Measurements from ENCODE around the gene INSYN2B.
"Not testable (repeated sequence)": the region's sequence is repeated elsewhere in the genome, so short reads cannot be mapped to it uniquely, and the experiment has no call there.

INSYN2B gene

DNA sequence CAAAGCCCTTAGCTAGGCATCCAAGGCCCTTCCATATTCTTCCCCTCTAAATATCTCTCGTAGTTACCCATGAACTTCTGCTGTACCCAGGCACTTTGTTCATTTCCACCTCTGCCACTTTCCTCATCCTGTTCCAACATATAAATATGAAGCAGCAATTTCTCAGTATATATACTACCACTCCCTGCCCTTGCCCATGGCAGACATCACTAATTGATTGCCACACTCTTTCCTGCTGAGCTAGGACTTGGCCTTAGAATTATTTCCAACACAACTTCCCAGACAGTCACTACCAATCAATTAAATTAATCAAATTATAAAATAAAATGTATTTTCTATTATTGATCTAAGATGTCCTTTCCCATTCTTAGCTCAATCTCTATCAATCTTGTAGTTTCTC, 8.5 kb downstream of the INSYN2B start:
- no peak for DNase-seq (ENCODE audit: low read depth in 2 of 2)

DNA sequence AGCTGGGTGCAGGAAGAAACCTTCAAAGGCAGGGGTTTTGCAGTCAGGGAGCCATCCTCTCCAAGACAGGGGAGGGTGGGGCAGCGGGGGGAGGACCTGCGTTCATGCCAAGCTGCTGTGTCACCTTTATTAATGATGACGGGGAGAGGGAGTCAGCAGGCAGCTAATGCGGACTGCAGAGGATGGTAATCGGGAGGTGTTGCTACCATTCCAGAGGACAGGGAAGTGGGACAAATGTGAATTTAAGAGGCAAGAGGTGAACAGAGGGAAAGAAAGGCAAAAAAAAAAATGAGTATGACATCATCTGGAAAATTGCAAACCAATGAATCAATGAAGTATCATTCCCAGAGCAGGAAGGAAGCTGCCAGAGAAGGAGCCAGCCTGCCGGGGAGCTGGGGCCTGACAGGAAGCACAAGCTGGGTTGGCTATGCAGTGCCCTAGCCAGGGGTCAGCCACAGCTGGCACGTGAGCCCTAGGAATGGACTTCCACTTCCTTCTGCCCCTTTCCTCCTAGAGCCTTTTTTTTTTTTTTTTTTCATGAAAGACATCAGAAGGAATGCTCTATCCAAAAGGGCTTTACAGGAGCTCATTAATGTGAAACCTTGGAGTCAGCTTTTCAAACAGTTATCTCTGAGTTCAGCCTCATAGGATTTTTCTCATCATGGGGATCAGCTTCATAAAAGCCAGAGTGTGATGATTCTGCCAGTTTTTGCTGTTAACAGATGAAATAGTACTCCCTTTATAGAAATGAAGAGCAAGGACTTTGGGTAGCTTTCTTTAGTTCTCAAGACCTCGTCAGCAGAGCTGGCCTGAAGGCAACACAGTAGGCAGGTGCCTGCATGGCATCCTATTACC, 9.2 kb downstream of the INSYN2B start:
- no peak for DNase-seq (ENCODE audit: low read depth in 2 of 2)

DNA sequence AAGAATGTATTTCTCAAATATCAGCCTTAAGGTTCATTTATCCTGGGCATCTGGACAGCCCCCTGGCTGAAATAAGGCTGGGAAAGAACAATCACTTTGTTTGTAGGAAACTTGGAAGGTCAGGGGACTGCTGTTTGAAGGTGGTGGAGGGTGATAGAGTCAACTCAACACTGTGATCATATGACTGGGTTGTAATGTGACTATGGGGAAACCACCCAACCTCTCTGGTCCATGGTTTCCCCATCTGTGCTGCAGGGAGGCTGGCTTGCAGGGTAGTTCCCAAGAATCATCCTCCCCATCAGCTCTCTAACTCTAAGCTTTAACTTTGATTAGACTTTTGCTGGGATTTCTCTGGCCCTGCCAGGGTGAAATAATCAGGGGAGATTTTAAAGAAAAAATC, 10.0 kb downstream of the INSYN2B start:
- no peak for DNase-seq (ENCODE audit: low read depth in 2 of 2)

DNA sequence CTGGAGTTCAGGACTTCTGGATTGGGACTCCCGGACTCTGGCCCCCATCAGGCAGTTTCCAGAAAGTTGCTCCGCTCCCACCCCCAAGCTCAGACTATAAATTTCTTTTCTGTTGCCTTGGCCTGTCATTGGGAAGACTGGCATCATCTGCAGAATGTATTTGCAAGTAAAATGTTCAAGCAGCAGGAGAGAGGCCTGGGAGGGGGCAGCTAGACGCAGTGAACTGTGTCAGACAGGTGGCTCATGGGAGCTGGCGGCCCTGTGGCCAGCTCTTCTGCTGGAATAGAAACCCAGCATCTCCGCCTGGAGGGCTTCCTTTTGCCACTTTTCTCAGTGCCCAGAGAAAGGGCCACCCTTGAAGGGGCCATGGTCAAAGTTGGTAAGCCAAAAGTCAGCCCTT, 16.0 kb downstream of the INSYN2B start:
- no peak for DNase-seq (ENCODE audit: low read depth in 2 of 2)

DNA sequence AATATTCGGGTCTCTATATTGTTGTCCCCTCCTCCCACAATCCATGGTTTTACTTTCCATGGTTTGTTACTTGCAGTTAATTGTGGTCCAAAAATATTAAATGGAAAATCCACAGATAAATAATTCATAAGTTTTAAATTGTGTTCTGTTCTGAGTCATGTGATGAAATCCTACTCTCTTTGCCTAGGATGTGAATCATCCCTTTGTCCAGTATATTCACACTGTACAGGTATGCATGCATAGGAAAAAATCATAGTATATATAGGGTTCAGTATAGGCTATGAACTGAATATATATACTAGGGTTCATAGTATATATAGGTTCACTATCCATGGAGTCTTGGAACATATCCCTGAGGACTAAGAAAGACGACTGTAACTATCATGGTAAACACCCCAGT, 19.6 kb downstream of the INSYN2B start:
- no peak for DNase-seq (ENCODE audit: low read depth in 2 of 2)

DNA sequence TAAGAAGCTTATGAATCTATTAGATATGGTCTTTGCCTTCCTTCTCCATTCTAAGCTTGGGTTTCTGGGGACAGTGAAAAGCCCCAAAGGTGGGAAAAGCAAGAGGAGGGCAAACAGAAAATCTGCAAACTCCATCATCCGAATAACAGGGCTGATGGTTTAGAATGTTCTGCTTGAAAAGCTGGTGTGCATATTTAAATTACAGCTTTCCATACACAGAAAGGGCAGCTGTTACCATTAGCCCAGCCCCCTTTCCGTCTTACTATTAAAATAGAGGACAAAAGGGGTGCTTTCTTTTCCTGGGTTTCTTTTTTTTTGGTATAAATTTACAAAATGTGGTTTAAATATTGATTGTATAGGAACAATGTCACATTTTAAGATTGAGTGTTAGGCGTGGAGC, 22.0 kb downstream of the INSYN2B start:
- no peak for DNase-seq (ENCODE audit: low read depth in 2 of 2)

DNA sequence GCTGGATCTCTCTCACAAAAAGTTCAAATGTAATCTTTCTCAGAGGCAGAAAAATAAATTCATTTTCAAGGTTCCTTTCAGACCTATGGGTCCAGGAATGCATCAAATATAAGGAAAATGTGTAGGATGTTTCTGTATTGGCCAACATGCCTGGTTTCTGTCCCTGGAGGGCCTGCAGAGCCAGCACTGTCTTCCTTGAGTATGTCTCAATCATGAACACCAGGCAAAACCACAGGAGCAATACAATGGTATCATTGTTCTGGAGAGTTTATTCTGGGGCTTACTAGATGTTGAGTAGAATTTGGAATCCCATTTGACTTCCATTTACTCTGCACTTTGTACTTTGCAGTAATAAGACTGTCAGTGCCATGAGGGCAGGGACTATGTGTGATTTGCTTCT, 23.5 kb downstream of the INSYN2B start:
- DNase-seq (ENCODE audit: low read depth in 2 of 2) = no peak

DNA sequence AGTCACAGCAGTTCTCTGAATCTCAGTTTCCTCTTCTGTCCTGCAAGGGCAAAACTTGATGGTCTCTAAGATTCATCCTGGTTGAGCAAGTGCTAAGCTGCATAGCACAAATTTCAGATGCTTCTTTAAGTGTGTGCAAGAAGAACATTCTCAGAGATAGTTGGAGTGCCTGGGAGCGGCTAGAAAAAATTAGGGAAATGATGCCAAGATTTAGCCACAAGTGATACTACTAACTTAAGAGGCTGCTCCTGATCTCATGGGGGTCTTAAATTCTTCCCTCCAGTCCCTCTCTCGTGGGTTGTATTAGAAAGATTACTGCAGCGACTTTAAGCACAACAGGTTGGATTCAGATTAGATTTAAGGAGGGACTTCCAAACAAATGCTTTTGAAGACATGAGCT, 24.2 kb downstream of the INSYN2B start:
- DNase-seq (ENCODE audit: low read depth in 2 of 2) = no peak

DNA sequence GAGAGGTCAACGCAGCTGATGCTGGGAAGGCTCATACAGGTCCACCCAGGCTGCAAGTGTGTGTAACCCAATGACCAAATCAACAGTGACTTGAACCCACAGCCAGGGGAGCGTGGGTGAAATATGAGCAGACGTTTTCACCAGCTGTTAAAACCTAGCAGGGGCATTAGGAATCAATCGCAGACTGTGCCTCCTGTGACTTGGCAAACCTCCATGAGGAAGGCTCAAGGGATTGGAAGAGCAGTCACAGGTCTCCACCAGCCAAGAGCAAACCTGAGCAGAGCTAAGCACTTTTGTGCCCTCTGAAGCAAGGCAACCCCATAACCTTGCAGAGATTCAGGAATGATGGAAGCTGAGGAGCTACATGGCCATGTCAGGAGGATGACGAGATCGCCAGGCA, 25.5 kb downstream of the INSYN2B start:
- no peak for DNase-seq (ENCODE audit: low read depth in 2 of 2)

DNA sequence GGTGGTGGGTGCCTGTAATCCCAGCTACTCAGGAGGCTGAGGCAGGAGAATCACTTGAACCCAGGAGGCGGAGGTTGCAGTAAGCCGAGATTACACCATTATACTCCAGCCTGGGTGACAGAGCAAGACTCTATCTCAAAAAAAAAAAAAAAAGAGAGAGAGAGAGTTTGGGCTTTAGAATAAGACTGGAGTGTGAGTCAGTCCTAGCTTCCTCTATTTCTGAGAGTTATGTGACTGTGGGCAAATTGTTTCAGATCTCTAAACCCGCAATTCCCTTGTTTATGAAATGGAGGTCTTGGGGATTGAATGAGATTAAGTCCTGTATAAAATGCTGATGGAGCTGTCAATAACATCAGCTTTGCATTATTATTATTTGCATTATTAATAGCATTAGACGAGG, 27.1 kb downstream of the INSYN2B start:
- DNase-seq (ENCODE audit: low read depth in 2 of 2) = not testable (repeated sequence)

DNA sequence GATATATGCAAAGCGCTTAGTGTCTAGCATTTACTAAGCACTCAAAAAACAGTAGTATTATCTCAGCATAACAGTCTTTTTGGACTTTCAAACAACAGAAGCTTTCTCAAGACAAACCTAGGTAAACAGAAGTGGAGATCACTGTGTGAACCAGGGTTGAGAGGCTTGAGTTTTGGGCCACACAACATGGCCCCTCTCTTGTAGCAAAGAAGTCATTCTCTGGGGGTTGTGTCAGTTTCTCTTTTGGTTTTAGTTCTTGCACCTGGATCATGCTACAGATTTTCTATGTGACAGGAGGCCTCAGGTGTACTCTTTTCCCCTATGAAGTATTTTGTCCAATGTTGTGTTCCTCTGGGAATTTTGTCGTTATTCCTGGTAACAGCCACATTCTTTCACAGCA, 30.0 kb downstream of the INSYN2B start:
- no peak for DNase-seq (ENCODE audit: low read depth in 2 of 2)

DNA sequence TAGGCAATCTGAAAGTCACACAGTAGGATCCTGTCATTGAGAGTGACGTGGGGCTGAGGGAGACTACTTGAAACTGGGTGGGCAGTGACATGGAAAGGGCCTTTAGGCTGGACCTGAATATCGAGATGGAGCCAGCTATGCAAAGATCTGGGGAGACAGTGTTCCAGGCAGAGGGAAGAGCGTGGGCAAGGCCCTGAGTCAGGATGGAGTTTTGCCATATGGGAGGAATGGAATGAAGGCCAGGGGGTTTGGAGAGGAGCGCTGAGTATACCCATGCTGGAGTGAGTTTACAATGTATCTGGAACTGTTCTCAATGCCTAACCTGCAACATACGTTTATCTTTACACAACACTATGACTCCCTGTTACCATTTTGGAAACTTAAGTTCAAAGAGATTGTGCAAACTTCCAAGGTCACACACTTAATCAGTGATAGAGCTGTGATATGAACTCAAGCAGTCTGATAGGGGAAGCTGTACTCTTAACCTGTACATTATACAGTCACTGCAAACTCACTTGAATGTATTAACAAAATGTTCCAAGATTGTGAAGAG, 33.5 kb downstream of the INSYN2B start:
- DNase-seq (ENCODE audit: low read depth in 2 of 2) = no peak

DNA sequence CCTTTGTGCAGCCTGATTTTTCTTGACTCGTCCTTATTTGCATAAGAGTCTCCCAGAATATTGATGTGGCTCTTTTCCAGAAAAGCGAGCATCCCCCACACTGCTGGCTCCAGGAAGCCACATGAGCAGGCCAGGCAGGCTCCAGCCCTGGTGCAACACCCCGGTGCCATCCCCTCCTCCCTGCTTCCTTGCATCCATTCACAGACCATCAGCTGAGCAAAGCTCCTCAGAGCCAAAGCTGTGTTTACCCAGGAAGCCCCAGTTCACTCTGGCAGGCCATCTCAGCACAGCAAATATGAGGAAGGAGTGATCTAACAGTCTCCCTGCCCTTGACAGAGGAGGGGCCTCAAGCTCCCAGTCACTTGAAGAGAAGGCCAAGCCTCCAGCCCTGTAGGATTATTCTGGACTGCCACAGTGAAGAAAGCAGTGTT, 34.4 kb downstream of the INSYN2B start:
- no peak for DNase-seq (ENCODE audit: low read depth in 2 of 2)

DNA sequence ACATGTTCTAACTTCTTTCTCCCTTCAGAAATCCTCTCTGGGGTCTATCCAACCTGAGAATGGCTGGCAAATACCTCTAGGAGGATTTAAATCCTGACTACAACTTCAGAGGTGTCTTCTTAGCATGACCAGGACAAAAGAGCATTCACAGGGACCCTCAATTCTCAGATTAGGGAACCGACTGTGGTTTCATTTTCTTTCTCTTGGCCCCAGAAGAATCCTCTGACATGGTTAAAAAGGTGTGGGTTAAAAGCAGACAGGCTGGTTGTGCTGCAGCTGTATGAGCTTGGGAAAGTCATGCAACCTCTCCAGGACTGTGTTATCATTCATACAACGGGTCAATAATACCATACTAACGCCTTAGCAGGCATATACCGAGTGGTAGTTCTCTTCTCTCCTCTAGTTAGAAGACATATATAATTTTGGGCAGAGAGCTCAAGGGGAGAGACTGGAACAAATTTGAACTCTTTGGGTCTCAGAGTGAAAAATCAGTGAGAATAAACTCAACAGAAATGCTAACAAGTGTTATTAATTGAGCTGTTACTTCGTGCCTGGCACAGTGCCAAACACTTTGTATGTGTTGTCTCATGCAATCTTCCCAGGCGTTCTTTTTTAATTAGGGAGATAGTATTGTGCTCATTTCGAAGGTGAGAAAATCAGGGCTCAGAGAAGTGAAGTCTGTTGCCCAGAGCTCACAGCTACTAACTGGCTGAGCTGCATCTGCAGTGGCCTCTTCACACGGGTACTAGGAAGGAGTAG, 35.2 kb downstream of the INSYN2B start:
- DNase-seq (ENCODE audit: low read depth in 2 of 2) = no peak

DNA sequence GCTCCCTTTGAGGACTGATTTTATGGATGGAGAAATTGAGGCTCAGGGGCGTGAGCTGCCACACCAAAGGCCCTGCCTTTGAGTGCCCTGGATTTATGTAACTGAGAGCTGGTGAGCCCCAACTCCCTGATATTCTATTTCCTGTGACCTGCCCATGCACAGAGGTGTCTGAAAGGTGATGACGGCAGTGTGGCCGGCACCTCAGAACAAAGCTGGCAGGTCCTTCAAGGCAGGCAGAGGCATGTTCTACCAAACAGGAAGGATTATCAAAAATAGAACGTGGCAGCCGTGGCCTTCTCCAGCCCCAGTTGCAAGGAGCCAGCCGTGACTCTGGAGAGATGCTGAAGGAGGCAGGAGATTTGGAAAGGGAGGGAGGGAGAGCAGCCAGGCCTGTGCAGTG, 36.2 kb downstream of the INSYN2B start:
- no peak for DNase-seq (ENCODE audit: low read depth in 2 of 2)

DNA sequence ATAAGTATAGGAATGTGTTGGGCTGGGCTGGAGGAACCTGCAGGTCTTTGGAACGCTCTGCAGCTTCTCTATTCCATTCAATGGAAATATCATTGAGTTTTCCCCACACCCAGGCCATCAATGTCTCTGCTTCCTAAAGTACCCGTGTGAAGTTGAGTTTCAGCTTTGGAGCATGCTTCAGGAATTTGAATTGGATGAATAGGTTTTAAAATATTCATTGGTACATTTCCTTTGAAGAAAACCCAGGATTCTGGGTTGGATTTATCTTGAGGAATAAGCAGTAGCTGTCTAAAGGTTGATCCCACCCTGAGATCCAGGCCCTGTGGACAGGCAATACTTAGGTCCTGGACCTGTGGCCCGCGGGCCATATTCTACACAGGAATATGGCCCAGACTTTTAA, 37.3 kb downstream of the INSYN2B start:
- no peak for DNase-seq (ENCODE audit: low read depth in 2 of 2)

DNA sequence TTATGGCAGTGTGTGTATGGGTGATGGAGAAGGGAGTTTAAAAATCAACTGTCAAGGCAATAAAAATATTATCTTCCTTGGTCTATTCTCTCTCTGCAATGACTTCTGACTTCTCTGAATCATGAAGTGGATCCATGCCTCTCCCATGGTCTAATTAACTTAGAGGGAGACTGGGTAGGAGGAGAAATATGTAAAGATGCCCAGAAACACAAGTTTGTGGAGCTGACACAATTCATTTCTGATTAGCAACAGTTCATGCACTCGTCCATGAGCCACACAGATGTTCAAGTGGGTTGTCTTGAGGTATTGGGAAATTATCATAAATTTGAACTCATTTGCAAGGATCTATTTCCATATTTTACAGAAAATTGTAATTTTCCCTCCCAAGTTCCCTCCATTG, 38.1 kb downstream of the INSYN2B start:
- DNase-seq (ENCODE audit: low read depth in 2 of 2) = no peak

DNA sequence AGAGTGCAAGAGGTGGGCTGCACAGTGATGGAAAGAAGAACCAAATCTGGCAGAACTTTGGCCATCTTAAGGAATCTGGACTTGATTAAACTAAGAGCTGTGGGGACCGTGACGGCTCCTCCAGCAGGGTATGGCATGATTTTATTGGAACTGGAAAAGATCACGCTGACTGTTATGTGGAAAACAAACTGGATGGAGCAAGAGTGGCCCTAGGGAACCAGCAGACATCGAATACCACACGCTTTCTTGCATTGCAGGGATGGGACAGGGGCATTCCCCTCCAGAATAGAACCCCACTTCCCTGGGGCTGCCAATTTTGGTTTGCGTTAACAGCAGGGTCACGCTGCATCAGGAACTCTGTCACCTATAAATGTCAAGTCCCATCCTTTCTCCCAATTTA, 38.8 kb downstream of the INSYN2B start:
- DNase-seq (ENCODE audit: low read depth in 2 of 2) = no peak

DNA sequence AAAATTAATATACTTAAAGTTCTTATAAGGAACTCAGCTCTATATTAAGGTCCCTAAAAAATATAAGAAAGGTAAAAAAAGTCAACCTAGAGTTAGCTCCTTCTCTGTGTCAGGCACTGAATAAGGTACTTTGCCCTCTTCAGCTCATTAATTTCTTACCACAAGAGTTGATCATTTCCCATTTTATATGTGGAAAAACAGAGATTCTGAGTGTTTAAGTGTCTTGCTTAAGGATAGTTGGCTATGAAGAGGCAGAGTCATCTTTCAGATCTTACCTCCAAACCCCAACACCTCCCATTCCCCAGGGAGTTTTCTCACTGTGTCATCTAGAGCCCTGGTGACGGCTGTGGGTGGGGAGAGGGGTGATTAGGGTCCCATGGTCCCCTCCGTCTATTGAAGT, 40.6 kb downstream of the INSYN2B start:
- no peak for DNase-seq (ENCODE audit: low read depth in 2 of 2)

DNA sequence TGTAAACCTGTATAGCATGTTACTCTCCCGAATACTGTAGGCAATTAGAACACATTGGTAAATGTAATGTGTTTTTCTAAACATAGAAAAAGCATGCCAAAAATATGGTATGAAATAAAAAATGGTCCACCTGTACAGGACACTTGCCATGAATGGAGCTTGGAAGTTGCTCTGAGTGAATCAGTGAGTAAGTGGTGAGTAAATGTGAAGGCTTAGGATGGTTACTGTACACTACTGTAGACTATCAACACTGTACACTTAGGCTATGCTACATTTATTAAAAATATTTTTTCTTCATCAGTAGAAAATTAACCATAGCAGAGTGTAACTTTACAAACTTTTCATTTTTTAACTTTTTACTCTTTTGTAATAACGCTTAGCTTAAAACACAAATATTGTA, 41.9 kb downstream of the INSYN2B start:
- DNase-seq (ENCODE audit: low read depth in 2 of 2) = no peak

DNA sequence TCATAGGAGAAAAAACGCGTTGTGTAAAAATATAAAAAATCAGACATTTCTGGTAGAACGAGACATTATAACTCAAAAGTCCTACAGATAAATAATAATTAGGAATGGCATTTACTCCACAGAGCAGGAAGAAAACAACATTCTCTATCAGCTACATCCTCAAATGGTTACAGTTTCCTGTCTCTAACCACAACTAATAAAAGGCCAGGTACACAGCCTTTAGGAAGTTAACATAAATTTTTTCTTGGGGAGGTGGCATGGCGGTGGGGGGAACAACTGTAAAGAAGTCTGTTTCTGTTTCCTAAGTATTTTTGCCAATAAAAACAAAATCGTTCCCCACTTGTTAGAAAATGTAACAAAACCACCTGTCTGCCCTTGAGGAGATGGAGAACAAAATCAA, 44.5 kb downstream of the INSYN2B start:
- DNase-seq (ENCODE audit: low read depth in 2 of 2) = no peak

DNA sequence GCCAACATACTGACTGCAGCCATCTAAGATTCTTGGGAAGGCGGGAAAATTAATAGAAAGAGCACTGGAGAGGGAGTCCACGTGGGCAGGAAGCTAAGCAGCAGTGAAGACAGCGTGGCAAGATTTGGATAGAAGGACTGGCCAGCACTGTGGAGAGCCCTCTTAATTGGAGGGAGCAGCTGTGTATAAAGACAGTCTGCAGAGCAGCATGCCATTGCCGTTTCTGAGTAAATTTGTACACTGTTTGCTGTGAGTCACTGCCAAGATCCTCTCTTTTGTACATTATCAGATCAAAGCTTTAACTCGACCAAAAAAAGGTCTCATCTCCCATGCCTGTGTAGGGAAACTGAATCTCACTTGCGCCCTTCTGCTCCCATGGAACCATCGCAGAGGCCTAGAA, 45.3 kb downstream of the INSYN2B start:
- no peak for DNase-seq (ENCODE audit: low read depth in 2 of 2)

DNA sequence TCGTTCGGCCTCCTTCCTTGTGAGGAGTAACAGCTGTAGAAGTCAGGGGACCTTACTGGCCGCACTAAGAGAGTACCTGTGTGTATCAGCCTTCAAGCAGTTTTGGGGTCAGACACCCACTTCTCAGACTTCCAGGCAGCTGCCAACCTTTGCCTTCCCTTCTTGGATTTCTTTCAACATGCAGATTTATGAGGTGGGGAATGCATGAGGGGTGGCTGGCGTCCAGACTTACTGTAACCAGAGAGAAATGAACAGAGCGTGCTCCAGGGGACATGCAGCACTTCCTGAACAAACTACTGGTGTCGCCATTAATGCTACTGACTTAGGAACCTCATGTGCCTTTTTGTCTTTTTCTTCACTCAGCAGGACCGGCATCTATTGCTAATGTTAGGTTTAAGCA, 46.7 kb downstream of the INSYN2B start:
- DNase-seq (ENCODE audit: low read depth in 2 of 2) = no peak

Data from stimulated activated CD8-positive, alpha-beta memory T cell treated with anti-CD3 and anti-CD28 coated beads, Interleukin-15, amount 100 ng/mL, for 4 hours (primary cell).